ENCODE data around the gene SLAIN1.

The SLAIN1 gene

GRCh38 chr13:77724092-77724491, 26.6 kb downstream of the SLAIN1 start:
- H3K4me1 ChIP-seq (ENCODE audit: control insufficient read depth, insufficient read depth, low read length): no peaks in the 10 kb centered on the region; the same call in 1 of the 2 replicates
- H3K27ac ChIP-seq (ENCODE audit: extremely low read depth, low read depth, low read length): no peak overlapping the region
- peaks cover 0 to 66% of the 10 kb centered on the region in 2 experiments; a peak in 2 of 3 replicates for H3K36me3 ChIP-seq (ENCODE audit: control insufficient read depth in 2 of 2, insufficient read depth in 1 of 2, low read length in 2 of 2)
- H3K9me3 ChIP-seq (ENCODE audit: control insufficient read depth, insufficient read depth, low read depth, low read length): no peaks in the 10 kb centered on the region
- no peak overlapping the region for H3K4me3 ChIP-seq (ENCODE audit: low read depth, low read length)
- ChIA-PET CTCF (no interaction called here), POLR2A (no interaction called here)
- TF ChIP-seq, protein P1, sequence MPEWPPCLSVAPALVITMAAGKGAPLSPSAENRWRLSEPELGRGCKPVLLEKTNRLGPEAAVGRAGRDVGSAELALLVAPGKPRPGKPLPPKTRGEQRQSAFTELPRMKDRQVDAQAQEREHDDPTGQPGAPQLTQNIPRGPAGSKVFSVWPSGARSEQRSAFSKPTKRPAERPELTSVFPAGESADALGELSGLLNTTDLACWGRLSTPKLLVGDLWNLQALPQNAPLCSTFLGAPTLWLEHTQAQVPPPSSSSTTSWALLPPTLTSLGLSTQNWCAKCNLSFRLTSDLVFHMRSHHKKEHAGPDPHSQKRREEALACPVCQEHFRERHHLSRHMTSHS (tag by site-specific recombination; IDR thresholded peaks at IDR 0.05): no peak
- TF ChIP-seq ZNF621 (tag by site-specific recombination; IDR thresholded peaks at IDR 0.05) (no peak), ZNF2 (tag by site-specific recombination; IDR thresholded peaks at IDR 0.05) (no peak)

DNA sequence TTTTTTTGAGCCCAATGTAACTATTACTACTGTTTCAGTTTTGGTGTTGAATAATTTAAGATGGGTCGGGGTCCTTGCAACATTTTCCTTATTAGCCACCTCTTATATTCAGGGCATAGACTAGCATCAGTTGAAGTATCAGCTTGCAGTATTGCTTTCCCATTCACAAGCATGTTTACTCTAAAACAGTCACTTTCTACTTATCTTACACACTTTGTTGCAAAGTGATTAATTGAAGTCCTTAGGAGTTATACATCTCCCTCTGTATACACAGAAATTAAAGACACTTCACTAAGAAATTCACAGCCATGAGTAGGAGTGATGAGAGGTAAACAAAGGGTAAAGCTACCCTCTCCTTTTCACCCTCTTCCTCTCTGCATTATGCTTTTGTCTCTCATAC, 27.6 kb downstream of the SLAIN1 start:
- no peak for TF ChIP-seq FEZF1 (tag by site-specific recombination; IDR thresholded peaks at IDR 0.05)
- H3K36me3 ChIP-seq (ENCODE audit: control insufficient read depth in 2 of 2, insufficient read depth in 1 of 2, low read length in 2 of 2): peaks cover 0 to 64% of the 10 kb centered on the region in 2 experiments; a peak in 2 of 3 replicates
- H3K9me3 ChIP-seq (ENCODE audit: control insufficient read depth, insufficient read depth, low read depth, low read length): no peaks in the 10 kb centered on the region
- no peaks in the 10 kb centered on the region; the same call in 1 of the 2 replicates for H3K4me1 ChIP-seq (ENCODE audit: control insufficient read depth, insufficient read depth, low read length)
- CTCF ChIA-PET: interaction anchor here (0.6 to 0.7 kb wide), 2 partner anchors 27 to 216 kb away, joined by 3 to 4 read pairs; no protein-coding TSS in a partner anchor
- H3K4me3 ChIP-seq (ENCODE audit: low read depth, low read length): no peak overlapping the region
- POLR2A ChIA-PET: no interaction called here
- no peak overlapping the region for H3K27ac ChIP-seq (ENCODE audit: extremely low read depth, low read depth, low read length)

- no peaks in the 10 kb centered on the region; the same call in 1 of the 2 replicates for H3K4me1 ChIP-seq (ENCODE audit: control insufficient read depth, insufficient read depth, low read length)
- no peak overlapping the region for H3K4me3 ChIP-seq (ENCODE audit: low read depth, low read length)
- H3K27ac ChIP-seq (ENCODE audit: extremely low read depth, low read depth, low read length): peak overlapping the region; percentile 36
- H3K36me3 ChIP-seq (ENCODE audit: control insufficient read depth in 2 of 2, insufficient read depth in 1 of 2, low read length in 2 of 2): peaks cover 0 to 32% of the 10 kb centered on the region in 2 experiments; a peak in 1 of 3 replicates
- ChIA-PET POLR2A (no interaction called here), CTCF (interaction anchor here (0.5 kb wide), 1 partner anchor 372 kb away, joined by 3 read pairs; no protein-coding TSS in a partner anchor)
- H3K9me3 ChIP-seq (ENCODE audit: control insufficient read depth, insufficient read depth, low read depth, low read length): no peaks in the 10 kb centered on the region
- TF ChIP-seq ZNF501 (tag by site-specific recombination; IDR thresholded peaks at IDR 0.05) (no peak), ZNF776 (tag by site-specific recombination; IDR thresholded peaks at IDR 0.05; ENCODE audit: borderline replicate concordance) (no peak), ZNF830 (tag by site-specific recombination; IDR thresholded peaks at IDR 0.05; ENCODE audit: low read depth) (no peak), ZSCAN16 (tag by site-specific recombination; IDR thresholded peaks at IDR 0.05) (no peak), ZSCAN23 (tag by site-specific recombination; IDR thresholded peaks at IDR 0.05) (no peak), ZNF324 (tag by site-specific recombination; IDR thresholded peaks at IDR 0.05) (no peak), GFI1B (tag by site-specific recombination; IDR thresholded peaks at IDR 0.05) (no peak), ZNF155 (tag by site-specific recombination; IDR thresholded peaks at IDR 0.05) (no peak), ZNF449 (tag by site-specific recombination; IDR thresholded peaks at IDR 0.05) (no peak), ZNF433 (tag by site-specific recombination; IDR thresholded peaks at IDR 0.05; ENCODE audit: low read depth) (no peak), ZNF16 (tag by site-specific recombination; IDR thresholded peaks at IDR 0.05; ENCODE audit: low read depth) (no peak), ZBTB49 (tag by site-specific recombination; IDR thresholded peaks at IDR 0.05; ENCODE audit: low read depth) (no peak), ZBTB20 (tag by site-specific recombination; IDR thresholded peaks at IDR 0.05) (no peak), ZNF24 (tag by site-specific recombination; IDR thresholded peaks at IDR 0.05) (no peak), ZFHX2 (tag by site-specific recombination; conservative IDR thresholded peaks at IDR 0.05) (peak; percentile 59)
- TF ChIP-seq, protein P2, sequence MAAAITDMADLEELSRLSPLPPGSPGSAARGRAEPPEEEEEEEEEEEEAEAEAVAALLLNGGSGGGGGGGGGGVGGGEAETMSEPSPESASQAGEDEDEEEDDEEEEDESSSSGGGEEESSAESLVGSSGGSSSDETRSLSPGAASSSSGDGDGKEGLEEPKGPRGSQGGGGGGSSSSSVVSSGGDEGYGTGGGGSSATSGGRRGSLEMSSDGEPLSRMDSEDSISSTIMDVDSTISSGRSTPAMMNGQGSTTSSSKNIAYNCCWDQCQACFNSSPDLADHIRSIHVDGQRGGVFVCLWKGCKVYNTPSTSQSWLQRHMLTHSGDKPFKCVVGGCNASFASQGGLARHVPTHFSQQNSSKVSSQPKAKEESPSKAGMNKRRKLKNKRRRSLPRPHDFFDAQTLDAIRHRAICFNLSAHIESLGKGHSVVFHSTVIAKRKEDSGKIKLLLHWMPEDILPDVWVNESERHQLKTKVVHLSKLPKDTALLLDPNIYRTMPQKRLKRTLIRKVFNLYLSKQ (tag by site-specific recombination; IDR thresholded peaks at IDR 0.05; ENCODE audit: borderline replicate concordance): no peak
Measured at GRCh38 chr13:77728265-77729125, 31.0 kb downstream of the SLAIN1 start.

All from HEK293 (cell line).